ENCODE data around the gene DNAJB5. TPM values are rescaled to one million over a fixed set of nuclear protein-coding genes. Genes with fewer than 3 reads are reported as not detected.
"Not testable (repeated sequence)": the region's sequence is repeated elsewhere in the genome, so short reads cannot be mapped to it uniquely, and the experiment has no call there.

Gene DNAJB5
- total RNA-seq (1 to 10 TPM; 3.3 to 3.7 TPM), polyA plus RNA-seq (2.4 TPM)

DNA sequence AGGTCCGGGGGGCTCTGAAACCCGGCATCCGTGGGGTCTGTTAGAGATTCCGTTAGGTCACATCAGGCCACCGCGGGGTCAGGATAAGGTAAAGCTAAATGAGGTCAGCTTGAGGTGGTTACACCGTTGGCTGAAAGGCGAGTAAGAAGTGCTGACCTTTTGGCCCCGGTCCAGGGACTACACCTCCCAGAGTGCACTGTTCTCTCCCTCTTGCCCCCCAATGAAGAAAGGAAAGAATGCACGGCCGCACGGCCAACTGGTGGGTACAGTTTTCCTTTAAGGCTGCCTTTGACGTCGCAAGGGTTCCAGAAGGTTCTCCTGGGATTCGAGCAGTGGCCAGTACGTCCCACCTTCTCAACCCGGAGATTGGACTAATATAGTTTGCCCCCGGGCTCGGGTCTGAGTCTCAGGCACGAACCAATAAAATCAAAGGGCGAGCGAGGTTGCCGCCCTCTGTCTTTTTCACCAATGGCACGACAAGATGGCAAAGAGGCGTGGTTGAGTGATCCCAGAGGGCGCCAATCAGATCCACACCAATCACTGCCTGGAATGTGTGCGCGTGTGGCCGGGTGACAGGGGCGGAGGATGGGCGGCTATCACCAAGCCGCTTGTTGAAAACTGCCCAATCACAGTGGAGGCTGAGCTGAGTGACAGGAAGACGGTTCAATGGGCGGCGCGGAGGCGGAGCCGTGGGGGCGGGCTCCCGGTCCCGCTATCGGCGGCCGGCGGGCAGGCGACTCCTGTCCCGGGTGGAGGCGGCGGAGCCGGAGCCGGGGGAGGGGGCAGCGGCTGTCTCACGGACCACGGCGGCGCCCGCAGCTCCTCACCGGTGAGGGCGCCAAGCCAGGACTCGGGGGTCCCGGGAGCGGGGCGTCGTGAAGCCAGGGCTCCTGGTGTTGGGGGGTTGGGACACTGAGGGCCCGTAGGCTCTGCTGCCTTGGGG, at the start of gene DNAJB5:
Gene DNAJB5, plus strand, starts transcription at position 743 of the 943 bp plus-strand sequence. CDS start 886 bp downstream, outside the sequence.
- Histone ChIP-seq H3K4me3 (ENCODE audit: low read length) (peak within 1 kb of the TSS; percentile 92), H3K9me3 (ENCODE audit: low read length) (no peaks in the 10 kb centered on the region), H3K27ac (ENCODE audit: low read depth, low read length) (peak within 1 kb of the TSS; percentile 49), H3K36me3 (ENCODE audit: insufficient read depth, low read length) (no peaks in the 10 kb centered on the region), H3K27me3 (ENCODE audit: insufficient read depth, low read length, poor library complexity, severe bottlenecking) (no peaks in the 10 kb centered on the region), H3K4me1 (ENCODE audit: insufficient read depth, low read length) (peaks cover 43% of the 10 kb centered on the region)
- H3K27me3 Mint-ChIP-seq, result no peaks in the 10 kb centered on the region
- peak; percentile 94 to 98 (median 97) for DNase-seq
- H3K4me3 Mint-ChIP-seq, result peak within 1 kb of the TSS; percentile 79 to 98 (median 93)
- H3K27ac Mint-ChIP-seq, result peak within 1 kb of the TSS; percentile 25 to 97 (median 92)
- ChIA-PET POLR2A (interaction anchor here (2.0 kb wide), 1 partner anchor 83 kb away, joined by 9 read pairs; the partner anchor contains the start of gene VCP), CTCF (no interaction called here)
- H3K4me1 Mint-ChIP-seq, result peaks cover 29 to 57% (median 49%) of the 10 kb centered on the region in 3 donors
- peaks cover 0 to 5% (median 0%) of the 10 kb centered on the region in 3 donors for H3K36me3 Mint-ChIP-seq
- H3K9me3 Mint-ChIP-seq, result no peaks in the 10 kb centered on the region

DNA sequence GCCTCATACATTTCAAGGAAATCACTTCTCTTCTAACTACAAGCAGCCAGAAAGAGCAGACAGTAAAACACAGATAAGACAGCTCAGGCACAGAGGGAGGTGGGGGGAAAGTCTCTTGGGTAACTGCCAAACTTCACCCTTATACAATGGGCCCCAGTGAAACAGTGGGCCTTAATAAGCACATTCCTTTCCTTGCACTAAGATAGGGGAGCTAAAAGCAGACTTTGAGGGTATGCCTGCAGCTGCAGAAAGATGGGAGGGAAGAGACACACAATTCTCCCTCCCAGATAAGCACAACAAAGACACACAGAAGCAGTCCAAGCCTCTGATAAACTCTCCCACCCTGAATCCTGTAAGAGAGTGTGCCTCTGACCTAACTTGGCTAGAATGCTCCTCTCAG, 49.6 kb upstream of the DNAJB5 start:
- H3K27ac Mint-ChIP-seq; DNase-seq; H3K9me3 Mint-ChIP-seq; H3K4me3 ChIP-seq (ENCODE audit: low read length); H3K4me3 Mint-ChIP-seq; H3K4me1 ChIP-seq (ENCODE audit: insufficient read depth, low read length); POLR2A ChIA-PET; H3K27me3 ChIP-seq (ENCODE audit: insufficient read depth, low read length, poor library complexity, severe bottlenecking); H3K27ac ChIP-seq (ENCODE audit: low read depth, low read length); CTCF ChIA-PET; H3K4me1 Mint-ChIP-seq; H3K36me3 ChIP-seq (ENCODE audit: insufficient read depth, low read length); H3K9me3 ChIP-seq (ENCODE audit: low read length); H3K36me3 Mint-ChIP-seq: not testable (repeated sequence)
- peaks cover 15 to 34% of the 10 kb centered on the region in 2 donors for H3K27me3 Mint-ChIP-seq

DNA sequence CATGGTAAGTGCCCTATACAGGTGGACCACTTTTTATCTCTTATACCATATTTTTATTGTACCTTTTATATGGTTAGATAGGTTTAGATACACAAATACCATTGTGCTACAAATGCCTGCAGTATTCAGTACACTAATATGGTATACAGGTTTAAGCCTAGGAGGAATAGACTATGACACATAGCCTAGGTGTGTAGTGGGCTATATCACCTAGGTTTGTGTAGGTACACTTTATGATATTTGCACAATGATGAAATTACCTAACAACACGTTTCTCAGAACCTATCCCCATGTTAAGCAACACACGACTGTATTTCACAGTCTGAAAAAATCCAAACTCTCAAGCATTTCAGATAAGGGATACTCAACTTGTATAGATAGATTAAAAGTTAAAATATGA, 41.1 kb upstream of the DNAJB5 start:
- H3K36me3 Mint-ChIP-seq, result no peaks in the 10 kb centered on the region
- Histone ChIP-seq H3K27ac (ENCODE audit: low read depth, low read length) (no peak overlapping the region), H3K4me3 (ENCODE audit: low read length) (no peak overlapping the region), H3K9me3 (ENCODE audit: low read length) (no peaks in the 10 kb centered on the region), H3K36me3 (ENCODE audit: insufficient read depth, low read length) (no peaks in the 10 kb centered on the region), H3K27me3 (ENCODE audit: insufficient read depth, low read length, poor library complexity, severe bottlenecking) (no peaks in the 10 kb centered on the region), H3K4me1 (ENCODE audit: insufficient read depth, low read length) (no peaks in the 10 kb centered on the region)
- no peak overlapping the region for H3K4me3 Mint-ChIP-seq
- no peak overlapping the region for H3K27ac Mint-ChIP-seq
- no peaks in the 10 kb centered on the region for H3K9me3 Mint-ChIP-seq
- H3K27me3 Mint-ChIP-seq, result peaks cover 8 to 54% of the 10 kb centered on the region in 2 donors
- ChIA-PET CTCF (no interaction called here), POLR2A (no interaction called here)
- no peak for DNase-seq
- H3K4me1 Mint-ChIP-seq, result no peaks in the 10 kb centered on the region

DNA sequence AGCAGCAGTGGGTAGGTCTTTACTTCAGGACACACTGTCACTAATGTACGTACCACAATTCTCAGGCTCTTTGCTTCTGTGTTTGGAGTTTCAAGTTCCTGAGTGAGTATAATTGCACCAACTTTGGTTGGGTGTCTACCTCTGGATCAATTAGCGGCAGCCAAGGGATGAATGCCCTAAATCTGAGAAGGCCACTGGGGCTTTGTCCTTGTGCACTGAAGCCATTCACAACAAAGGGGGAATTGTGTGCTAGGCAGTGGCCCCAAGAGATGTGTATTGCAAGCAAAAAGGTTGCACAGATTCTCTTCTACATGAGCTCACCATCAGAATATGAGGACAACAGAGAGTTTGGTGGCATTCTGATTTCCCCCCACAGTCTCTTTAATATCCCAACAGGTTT, 35.3 kb upstream of the DNAJB5 start:
- Histone ChIP-seq H3K27ac (ENCODE audit: low read depth, low read length) (no peak overlapping the region), H3K4me3 (ENCODE audit: low read length) (no peak overlapping the region), H3K9me3 (ENCODE audit: low read length) (no peaks in the 10 kb centered on the region), H3K27me3 (ENCODE audit: insufficient read depth, low read length, poor library complexity, severe bottlenecking) (peaks cover 16% of the 10 kb centered on the region), H3K4me1 (ENCODE audit: insufficient read depth, low read length) (no peaks in the 10 kb centered on the region), H3K36me3 (ENCODE audit: insufficient read depth, low read length) (no peaks in the 10 kb centered on the region)
- ChIA-PET CTCF (no interaction called here), POLR2A (no interaction called here)
- no peak overlapping the region for H3K4me3 Mint-ChIP-seq
- H3K27ac Mint-ChIP-seq, result peak overlapping the region in 1 of 8 donors; percentile 42
- H3K27me3 Mint-ChIP-seq, result peaks cover 15 to 58% of the 10 kb centered on the region in 2 donors
- H3K36me3 Mint-ChIP-seq, result no peaks in the 10 kb centered on the region
- no peaks in the 10 kb centered on the region for H3K9me3 Mint-ChIP-seq
- no peak for DNase-seq
- H3K4me1 Mint-ChIP-seq, result peaks cover 0 to 5% (median 2%) of the 10 kb centered on the region in 3 donors

DNA sequence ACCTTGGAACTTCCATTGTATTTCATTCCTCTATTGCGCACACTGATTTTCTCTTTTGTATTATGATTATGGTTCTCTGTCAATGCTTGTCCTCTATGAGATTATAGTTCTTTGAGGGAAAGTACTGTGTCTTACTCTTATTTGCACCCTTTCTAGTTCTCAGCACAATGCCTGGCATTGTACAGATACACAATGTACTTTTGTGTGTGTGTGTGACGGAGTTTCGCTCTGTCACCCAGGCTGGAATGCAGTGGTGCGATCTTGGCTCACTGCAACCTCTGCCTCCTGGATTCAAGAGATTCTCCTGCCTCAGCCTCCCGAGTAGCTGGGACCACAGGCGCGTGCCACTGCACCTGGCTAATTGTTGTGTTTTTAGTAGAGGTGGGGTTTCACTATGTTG, 33.5 kb upstream of the DNAJB5 start:
- POLR2A ChIA-PET; H3K4me1 Mint-ChIP-seq; H3K4me3 ChIP-seq (ENCODE audit: low read length); CTCF ChIA-PET; H3K27ac Mint-ChIP-seq; H3K36me3 Mint-ChIP-seq; H3K36me3 ChIP-seq (ENCODE audit: insufficient read depth, low read length); H3K4me1 ChIP-seq (ENCODE audit: insufficient read depth, low read length); DNase-seq; H3K9me3 Mint-ChIP-seq; H3K4me3 Mint-ChIP-seq; H3K9me3 ChIP-seq (ENCODE audit: low read length); H3K27ac ChIP-seq (ENCODE audit: low read depth, low read length): not testable (repeated sequence)
- H3K27me3 ChIP-seq (ENCODE audit: insufficient read depth, low read length, poor library complexity, severe bottlenecking), result peaks cover 30% of the 10 kb centered on the region
- H3K27me3 Mint-ChIP-seq, result peaks cover 19 to 65% of the 10 kb centered on the region in 2 donors

DNA sequence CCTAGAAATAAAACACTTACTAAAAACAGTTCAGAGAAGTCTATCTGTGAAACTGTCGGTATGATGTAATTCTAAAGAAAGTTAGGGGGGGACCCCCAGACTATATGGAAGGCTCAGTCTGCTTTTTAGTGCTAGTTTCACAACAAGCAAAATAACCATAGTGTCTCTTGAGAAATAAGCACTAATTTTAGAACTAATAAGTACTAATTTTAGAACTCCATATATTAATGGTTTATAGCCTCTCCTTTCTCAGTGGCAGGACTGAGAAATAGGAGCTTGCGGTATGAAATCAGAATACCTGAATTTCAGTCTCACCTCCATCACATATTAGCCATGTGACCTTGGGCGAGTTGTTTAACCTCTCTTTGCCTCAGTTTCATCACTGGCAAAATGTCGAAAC, 32.9 kb upstream of the DNAJB5 start:
- Histone ChIP-seq H3K27me3 (ENCODE audit: insufficient read depth, low read length, poor library complexity, severe bottlenecking) (peaks cover 32% of the 10 kb centered on the region), H3K4me1 (ENCODE audit: insufficient read depth, low read length) (no peaks in the 10 kb centered on the region), H3K27ac (ENCODE audit: low read depth, low read length) (no peak overlapping the region), H3K4me3 (ENCODE audit: low read length) (no peak overlapping the region), H3K36me3 (ENCODE audit: insufficient read depth, low read length) (no peaks in the 10 kb centered on the region), H3K9me3 (ENCODE audit: low read length) (no peaks in the 10 kb centered on the region)
- no peak overlapping the region for H3K27ac Mint-ChIP-seq
- no peaks in the 10 kb centered on the region for H3K9me3 Mint-ChIP-seq
- POLR2A ChIA-PET, result no interaction called here
- H3K36me3 Mint-ChIP-seq, result no peaks in the 10 kb centered on the region
- CTCF ChIA-PET, result no interaction called here
- H3K27me3 Mint-ChIP-seq, result peaks cover 23 to 69% of the 10 kb centered on the region in 2 donors
- DNase-seq, result no peak
- peaks cover 0 to 5% (median 2%) of the 10 kb centered on the region in 3 donors for H3K4me1 Mint-ChIP-seq
- H3K4me3 Mint-ChIP-seq, result no peak overlapping the region

DNA sequence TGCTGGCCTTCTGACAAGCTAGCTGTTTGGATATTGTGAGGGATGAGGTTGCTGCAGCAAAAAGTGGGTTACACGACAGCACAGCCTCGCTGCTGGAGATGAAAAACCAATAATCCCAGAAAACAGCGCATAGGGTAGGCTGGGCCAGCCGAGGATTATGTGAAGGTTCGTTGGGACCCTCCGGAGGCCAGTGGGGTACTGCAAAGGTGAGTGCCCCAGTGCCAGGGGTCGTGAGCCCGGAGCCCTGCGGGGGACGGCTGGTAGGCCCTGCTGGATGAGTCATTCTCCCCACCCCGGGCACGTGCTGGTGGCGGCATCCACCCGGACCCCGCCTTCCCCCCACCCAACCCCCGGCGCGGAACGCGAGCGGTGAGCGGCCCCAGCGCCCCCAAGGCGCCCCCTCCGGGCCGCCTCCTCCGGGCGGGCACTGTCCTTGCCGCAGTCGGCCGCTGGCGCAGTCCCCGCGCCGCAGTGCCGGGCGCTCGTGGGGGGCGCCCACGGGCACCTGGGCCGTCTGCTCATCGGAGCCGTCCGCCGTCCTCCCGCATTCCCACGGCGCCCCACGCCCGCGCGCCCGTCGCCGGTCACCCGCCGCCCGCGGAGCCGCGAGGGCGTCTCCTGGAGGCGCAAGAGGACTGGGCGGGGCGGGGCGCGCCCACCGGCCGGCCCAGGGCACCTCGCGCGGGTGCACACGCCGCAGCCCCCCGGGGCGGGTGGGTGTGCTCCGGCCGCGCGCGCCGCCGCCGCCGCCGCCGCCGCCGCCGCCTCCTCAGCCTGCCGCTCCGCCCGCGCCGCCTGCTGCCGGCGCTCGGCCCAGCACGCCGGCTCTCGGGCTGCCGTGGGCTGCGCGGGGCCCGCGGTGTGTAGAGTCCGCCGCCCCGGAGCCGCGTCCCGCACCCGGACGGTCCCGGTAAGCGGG, 31.8 kb upstream of the DNAJB5 start, which contains the start of gene PHF24:
Gene PHF24, plus strand, starts transcription at position 794 of the 919 bp plus-strand sequence. CDS start 13,014 bp downstream, outside the sequence.
- H3K36me3 Mint-ChIP-seq, result no peaks in the 10 kb centered on the region
- Histone ChIP-seq H3K4me3 (ENCODE audit: low read length) (no peak within 1 kb of the TSS), H3K27ac (ENCODE audit: low read depth, low read length) (no peak within 1 kb of the TSS), H3K9me3 (ENCODE audit: low read length) (no peaks in the 10 kb centered on the region), H3K27me3 (ENCODE audit: insufficient read depth, low read length, poor library complexity, severe bottlenecking) (peaks cover 32% of the 10 kb centered on the region), H3K36me3 (ENCODE audit: insufficient read depth, low read length) (no peaks in the 10 kb centered on the region), H3K4me1 (ENCODE audit: insufficient read depth, low read length) (no peaks in the 10 kb centered on the region)
- ChIA-PET CTCF (no interaction called here), POLR2A (interaction anchor here (0.5 kb wide), 1 partner anchor 8 kb away, joined by 3 read pairs; no protein-coding TSS in a partner anchor)
- H3K27ac Mint-ChIP-seq, result peak within 1 kb of the TSS in 1 of 8 donors; percentile 76
- peak within 1 kb of the TSS; percentile 26 to 82 (median 66) for H3K4me3 Mint-ChIP-seq
- DNase-seq, result peak in 4 of 5 donors; percentile 2 to 50 (median 17)
- H3K4me1 Mint-ChIP-seq, result peaks cover 0 to 5% (median 2%) of the 10 kb centered on the region in 3 donors
- peaks cover 30 to 77% of the 10 kb centered on the region in 2 donors for H3K27me3 Mint-ChIP-seq
- no peaks in the 10 kb centered on the region for H3K9me3 Mint-ChIP-seq
